Measurements from ENCODE around the gene PPT1.

DNA sequence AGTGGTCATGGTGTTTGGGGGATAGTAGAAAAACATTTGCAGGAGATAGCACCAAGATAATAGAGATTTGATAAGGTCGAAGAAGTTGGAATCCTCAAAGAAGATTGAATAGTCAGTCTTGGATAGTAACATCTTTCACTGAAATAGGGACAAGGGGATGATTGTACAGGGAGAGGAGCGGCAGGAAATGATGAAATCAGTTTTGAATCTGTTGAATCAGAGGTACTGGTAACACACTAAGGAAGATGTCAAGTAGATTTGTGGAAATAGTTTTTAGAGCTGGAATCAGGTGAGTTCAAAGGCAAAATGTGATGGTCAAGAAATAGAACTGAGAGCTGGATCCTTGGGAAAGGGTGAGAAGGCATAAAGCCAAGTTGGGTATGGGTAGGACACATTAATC is 30.0 kb downstream of the PPT1 start:
- TF ChIP-seq CTCF (IDR thresholded peaks at IDR 0.05; ENCODE audit: borderline replicate concordance, extremely low read depth, low read length, poor library complexity, severe bottlenecking) = no peak
- TF ChIP-seq EZH2 (IDR thresholded peaks at IDR 0.05; ENCODE audit: borderline replicate concordance, low read depth, low read length, severe bottlenecking) = no peak
